G401.6 (cell line): Measurements from ENCODE around the gene SPATA25.
"Not testable (repeated sequence)": the region's sequence is repeated elsewhere in the genome, so short reads cannot be mapped to it uniquely, and the experiment has no call there.

ENCODE experiments used
- FAIRE-seq: peaks from 2 replicates; lab custom pipeline; 2012; peaks lifted over from hg19 to GRCh38; lab: Jason Lieb, UNC

SPATA25 gene, protein sequence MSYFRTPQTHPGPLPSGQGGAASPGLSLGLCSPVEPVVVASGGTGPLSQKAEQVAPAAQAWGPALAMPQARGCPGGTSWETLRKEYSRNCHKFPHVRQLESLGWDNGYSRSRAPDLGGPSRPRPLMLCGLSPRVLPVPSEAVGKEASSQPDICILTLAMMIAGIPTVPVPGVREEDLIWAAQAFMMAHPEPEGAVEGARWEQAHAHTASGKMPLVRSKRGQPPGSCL

DNA sequence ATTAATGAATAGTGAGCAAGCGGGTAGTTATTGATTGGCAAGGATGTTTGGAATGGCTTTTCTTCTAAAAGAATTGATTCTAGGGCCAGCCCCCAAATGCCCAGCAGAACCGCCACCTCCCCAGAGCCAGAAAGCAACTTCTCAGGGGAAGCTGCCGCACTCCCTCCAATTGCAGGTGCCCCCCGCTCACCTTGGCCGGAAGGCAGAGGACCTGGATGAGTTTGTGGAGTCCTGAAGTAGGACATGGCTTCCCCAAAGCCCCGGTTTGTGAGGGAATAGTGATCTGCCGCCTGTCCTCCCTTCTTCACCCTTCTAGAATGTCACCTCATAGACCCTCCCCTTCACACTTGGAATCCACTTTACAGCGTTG, at the start of gene SPATA25:
Gene SPATA25 (minus strand): TSS at position 277 of the 370 bp plus-strand sequence. CDS start 32 bp downstream, at position 245.
- FAIRE-seq, result no peak

DNA sequence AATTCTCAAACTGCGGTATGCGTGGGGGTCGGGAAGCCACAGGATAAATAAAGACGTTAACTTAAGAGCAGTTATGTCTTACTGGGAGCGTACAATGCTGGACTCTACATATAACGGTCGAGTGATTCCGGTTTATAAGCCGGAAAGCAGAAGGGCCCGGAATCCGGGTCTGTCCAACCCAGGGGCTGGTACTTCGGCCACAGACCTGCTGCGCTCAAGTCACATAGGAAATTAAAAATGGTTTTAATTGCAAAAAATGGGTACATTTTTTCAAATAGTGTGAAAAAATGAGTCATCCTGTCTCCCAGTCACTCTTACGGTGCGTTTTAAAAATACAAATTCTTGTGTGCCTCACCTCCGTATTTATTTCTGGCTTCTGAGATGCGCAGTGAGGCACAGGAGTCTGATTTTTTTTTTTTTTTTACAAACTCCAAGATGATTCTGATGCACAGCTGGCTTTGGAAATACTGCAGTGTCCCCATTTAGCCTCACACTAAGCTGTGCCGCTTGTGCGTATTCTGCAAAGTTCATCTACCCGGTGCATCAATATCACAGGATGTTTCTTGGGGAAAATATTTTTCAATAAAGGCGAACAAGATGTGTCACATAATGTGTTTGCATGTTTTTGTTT, 48.1 kb upstream of the SPATA25 start:
- no peak for FAIRE-seq

DNA sequence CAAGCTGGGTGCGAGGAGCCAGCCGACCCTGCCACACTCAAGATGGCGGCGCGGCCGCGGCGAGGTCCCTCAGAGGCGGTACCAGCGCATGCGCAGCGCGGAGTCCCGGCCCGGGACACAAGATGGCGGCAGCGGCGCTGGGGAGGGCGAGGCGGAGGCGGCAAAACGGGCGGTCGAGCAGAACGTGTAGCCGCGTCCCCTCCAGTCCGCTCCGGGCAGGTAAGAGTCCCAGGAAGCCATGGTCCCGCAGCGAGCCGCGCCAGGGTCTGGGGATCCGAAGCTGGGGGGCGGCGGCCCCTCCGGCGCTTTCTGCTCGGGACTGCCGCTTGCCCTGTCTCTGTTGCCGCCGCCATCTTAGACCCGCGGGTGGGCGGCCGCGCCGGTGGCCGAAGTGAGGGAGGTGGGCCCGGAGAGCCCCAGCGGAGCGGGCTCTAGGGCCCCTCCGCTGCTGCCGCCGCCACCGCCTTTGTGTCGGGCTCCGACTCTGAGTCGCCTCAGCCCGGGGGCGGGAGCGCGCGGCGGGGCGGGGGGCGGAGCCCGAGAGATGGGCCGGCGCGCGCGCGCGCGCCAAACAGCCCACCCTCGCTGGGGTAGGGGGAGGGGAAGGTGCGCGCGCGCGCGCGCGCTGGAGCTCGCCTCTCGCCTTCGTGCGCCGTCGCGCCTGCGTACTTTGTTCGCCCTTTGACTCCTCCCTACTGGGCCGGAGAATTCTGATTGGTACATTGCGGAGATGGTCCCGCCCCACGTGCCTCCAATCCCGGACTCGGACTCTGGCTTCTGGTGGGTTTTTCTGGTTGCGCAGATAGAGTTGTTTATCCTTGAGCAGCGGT, 47.4 kb upstream of the SPATA25 start, which contains the start of gene PCIF1:
Gene PCIF1 (plus strand): TSS at position 98 of the 830 bp plus-strand sequence. CDS start 4,317 bp downstream, outside the sequence.
- FAIRE-seq, result peak; percentile 13

DNA sequence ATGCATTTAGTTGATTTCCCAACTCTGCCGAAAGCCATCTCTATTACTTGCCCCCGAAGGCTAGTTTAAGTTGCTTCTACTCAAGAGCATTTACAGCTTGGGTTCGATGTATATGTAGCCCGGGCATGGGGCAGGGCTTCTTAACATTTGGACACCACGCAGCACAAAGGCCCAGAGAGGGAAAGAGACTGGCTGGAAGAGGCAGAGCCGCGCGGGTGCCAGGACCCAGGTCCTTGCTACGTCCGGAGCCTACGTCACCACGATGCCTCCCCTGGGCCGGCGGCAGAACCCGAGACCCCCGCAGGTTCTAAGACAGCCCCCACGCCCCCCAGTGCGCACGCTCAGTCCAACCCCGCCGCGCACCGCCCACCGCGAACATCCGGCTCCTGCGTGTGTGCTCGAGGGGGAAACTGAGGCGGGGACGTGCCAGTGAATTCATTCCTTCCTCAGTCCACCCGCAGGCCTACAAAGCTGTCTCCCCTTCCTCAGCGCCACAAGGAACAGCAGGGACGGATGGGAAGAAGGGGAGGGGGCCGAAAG, 46.7 kb upstream of the SPATA25 start:
- no peak for FAIRE-seq

DNA sequence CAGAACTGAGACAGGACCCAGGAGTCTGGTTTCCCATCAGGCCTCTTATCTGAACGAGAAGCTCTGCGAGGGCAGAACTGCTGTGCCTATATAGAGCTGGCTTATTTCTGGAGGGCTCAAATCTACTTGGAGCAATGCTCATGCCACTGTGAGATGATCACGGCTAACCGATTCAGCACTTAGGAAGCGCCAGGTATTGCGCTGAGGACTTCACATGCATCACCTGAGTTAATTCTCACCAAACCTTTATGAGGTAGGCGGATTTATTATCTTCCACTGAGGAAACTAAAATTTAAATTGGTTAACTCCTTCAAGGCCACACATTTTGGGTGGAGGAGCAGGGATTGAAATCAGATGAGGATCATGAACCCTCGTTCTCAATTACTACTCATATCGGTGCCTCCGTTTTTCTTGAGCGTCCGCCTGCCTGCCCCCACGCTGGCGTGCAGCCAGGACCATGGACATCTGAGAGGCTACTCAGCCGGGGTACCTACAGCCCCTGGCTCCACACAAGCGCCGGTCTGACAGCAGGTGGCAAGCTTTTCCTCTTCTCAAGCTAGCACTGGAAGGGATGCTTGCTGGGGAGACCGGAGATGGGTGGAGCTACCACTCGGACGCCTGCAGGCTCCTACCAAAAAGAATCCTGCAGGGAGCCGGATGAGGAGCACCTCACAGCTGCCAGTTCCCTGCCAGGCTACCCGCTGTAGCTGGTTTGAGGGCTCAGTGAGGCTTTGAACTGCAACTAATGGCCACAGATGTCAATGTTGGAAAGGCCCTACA, 46.0 kb upstream of the SPATA25 start:
- no peak for FAIRE-seq

DNA sequence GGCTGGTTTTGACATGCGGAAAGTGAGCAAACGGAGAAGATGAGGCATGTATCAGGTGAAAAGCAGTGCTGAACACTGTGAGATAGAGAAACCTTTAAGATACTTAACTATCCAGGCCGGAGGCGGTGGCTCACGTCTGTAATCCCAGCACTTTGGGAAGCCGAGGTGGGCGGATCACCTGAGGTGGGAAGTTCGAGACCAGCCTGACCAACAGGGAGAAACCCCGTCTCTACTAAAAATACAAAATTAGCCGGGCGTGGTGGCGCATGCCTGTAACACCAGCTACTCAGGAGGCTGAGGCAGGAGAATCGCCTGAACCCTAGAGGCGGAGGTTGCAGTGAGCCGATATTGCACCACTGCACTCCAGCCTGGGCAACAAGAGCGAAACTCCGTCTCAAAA, 44.3 kb upstream of the SPATA25 start:
- FAIRE-seq, result not testable (repeated sequence)

DNA sequence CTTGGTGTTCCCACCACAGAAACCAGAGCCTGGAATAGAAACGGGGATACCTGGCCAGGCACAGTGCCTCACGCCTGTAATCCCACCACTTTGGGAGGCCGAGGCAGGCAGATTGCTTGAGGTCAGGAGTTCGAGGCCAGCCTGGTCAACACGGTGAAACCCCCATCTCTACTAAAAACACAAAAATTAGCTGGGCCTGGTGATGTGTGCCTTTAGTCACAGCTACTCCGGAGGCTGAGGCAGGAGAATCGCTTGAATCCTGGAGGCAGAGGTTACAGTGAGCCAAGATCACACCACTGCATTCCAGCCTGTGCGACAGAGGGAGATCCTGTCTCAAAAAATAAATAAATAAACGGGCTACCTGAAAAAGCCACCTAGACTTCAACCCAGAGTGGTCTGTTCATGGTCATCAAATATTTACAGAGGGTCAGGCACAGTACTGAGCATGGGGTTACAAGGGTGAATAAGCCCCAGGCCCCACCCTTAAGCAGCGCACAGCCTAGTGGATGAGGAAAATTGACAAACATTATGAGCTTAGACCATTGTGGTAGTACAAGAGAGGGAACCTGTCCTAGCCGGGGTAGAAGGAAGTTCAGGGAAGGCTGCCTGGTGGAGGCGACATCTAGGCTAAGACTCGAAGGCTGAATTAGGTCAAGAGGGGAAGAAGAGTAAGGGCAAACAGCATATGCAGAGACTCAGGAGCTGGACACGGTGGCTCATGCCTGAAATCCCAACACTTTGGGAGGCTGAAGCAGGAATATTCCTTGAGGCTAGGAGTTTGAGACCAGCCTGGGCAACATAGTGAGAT, 39.9 kb upstream of the SPATA25 start:
- no peak for FAIRE-seq

DNA sequence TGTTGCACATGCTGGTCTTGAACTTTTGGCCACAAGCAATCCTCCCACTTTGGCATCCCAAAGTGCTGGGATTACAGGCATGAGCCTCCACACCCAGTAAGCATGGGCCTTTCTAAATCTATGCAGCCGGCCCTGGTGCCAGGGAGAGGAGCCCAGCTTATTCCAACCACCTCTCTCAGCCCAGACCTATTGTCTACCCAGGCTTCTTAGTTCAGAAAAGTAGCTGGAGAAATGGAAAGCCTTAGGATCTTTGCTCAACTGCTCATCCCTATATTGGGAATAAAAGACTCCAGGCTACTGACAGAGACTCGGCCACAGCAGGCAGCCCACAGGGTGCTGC, 39.3 kb upstream of the SPATA25 start:
- FAIRE-seq, result no peak

DNA sequence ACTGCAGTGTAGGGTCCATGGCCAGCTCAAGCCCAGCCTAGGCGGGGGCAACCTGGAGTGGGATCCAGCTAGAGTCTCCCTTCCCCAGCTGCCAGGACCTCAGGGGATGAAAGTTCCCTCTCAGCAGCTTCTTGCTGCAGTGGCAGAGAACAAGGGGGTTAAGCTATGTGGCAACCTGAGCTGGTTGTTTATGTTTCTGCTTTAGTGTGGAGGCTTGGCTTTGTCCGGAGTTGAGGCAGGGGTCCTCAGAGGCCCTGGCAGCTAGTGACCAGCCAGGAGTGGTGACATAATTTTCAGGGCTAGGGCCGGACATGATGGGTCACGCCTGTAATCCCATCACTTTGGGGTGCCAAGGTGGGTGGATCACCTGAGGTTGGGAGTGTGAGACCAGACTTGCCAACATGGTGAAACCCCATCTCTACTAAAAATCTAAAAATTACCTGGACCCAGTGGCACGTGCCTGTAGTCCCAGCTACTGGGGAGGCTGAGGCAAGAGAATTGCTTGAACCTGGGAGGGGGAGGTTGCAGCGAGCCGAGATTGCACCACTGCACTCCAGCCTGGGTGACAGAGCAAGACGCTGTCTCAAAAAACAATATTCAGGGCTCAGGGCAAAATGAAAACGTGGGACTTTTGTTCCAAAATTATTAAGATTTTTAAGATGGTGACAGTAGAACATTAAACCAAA, 38.5 kb upstream of the SPATA25 start:
- no peak for FAIRE-seq

DNA sequence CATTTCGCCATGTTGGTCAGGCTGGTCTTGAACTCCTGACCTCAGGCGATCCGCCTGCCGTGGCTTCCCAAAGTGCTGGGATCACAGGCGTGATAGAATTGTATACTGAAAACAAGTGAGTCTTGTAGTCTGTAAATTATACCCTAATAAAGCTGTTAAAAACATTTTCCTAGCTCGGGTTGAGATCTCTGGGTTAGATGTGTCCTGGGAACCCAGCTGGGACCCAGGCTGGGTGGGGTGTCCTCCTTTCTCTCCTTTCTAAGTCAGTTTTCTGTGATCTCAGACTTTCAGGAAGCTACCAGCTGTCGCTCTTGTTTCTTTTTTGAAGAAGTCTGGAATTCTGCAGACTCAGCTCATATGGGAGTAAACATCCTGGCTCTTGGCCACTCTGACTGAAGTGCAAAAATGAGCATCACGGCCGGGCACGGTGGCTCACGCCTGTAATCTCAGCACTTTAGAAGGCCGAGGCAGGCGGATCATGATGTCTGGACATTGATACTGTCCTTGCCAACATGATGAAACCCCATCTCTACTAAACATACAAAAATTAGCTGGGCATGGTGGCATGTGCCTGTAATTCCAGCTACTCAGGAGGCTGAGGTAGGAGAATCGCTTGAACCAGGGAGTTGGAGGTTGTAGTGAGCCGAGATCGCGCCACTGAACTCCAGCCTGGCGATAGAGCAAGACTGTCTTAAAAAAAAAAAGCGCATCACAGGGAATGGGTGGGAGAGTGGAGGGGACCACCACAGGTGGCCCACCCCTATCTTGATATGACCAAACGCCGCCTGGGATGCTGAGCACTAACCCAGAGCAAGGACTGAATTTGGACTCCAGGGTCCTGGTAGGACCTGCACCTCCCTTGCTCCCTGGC, 37.2 kb upstream of the SPATA25 start:
- FAIRE-seq, result no peak

DNA sequence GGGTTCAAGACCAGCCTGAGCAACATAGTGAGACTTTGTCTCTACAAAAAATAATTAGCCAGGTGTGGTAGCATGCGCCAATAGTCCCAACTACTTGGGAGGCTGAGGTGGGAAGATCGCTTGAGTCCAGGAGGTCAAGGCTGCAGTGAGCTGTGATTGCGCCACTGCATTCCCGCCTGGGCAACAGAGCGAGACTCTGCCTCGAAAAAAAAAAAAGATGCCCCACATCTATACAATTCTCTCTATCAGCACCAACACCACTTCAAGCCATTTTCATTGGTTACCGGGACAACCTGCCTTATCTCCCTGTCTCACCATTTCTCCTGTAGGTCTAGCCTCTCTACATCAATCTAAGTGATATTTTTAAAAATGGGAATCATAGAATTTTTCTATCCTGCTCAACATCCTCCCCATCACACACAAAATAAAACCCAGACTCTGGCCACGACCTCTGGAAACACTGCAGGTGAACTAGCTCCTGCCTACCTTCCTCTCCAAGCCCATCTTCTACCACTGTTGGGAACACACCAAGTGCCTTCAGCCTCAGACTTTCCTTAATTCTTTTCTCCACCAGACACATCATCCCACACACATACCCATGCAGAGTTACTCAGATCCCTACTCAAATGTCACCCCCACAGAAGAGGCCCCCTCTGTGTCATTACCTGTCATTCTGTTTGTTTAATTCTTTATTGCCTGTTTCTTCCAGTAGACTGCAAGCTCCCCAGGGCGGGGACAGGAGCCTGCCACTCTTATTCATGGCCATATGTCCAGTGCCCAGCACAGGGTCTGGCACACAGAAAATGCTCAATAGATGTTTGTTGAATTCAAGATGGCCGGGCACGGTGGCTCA, 34.1 kb upstream of the SPATA25 start:
- no peak for FAIRE-seq

DNA sequence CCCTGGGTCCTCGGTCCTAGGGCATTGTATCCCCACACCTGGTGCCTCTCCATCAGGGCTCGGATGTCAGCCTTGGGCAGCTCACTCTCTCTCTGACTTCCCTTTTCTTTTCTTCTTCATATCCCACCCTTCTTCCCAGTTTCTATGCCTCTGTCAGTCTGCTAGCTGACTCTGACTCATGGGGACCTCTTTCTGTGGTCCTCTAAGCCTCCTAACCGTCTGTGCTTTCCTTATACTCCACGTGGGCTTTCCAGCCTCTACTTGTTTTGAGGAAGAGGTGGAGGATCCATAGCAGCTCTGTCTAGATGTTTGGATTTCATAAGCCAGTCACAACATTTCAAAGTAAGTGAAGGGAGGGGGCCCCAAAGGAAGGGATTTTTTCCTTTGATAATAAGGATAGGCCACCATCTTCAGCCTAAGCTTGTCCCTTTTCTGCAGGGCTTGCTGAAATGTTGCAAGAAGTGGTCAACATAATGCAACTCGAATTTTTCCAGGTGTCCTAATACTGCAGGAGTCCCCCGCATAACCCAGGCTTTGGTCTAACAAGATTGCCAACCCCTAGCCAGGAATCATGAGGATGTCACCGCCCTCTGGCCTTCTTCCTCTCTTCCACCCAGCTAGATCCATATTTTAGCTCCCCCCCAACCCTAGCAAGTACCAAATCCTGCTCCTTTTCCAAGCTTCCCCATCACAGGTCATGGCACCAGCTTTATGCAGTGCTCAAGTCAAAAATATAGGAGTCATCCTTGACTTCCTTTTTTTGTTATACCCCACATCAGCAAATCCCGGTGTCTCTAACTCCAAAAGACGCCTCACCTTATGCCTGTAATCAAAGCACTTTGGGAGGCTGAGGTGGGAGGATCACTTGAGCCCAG, 33.3 kb upstream of the SPATA25 start:
- no peak for FAIRE-seq

DNA sequence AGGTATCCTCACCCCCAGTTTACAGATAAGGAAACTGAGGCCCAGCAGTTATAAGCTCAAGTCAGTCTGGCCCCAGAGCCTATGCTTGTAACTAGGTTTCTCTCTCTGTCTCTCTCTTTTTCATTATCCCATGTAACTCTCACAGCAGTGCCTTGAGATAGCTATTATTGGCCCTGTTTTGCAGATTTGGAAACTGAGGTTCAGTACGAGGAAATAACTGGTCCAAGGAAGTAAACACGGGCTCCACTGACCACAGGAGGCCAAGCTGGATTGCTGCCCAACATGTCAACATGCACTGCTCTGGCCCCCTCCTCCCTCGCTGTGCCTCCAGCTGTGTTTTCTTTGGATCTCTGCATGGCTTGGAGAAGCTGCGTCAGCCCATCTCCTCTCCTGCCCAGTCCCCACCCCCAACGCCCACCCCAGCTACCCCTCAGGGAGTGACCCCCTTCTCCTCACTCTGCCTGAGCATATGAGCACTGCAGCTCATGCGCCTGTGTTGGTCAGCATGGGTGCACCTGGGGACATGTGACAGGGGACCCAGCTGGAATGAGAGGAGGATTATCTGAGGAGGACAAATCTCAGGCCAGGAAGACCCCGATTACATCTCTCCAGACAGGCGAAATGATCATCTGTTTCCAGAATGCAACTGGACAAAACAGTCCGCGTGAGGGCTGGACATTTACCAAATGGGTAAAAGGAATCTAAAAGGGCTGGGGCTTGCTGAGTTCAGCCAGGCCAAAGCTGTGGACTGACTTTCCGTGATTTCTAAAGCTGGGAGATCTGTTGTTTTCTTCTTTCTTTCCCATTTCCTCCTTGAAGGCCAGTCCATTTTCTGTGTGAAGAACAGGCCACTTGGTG, 32.3 kb upstream of the SPATA25 start:
- FAIRE-seq, result no peak

DNA sequence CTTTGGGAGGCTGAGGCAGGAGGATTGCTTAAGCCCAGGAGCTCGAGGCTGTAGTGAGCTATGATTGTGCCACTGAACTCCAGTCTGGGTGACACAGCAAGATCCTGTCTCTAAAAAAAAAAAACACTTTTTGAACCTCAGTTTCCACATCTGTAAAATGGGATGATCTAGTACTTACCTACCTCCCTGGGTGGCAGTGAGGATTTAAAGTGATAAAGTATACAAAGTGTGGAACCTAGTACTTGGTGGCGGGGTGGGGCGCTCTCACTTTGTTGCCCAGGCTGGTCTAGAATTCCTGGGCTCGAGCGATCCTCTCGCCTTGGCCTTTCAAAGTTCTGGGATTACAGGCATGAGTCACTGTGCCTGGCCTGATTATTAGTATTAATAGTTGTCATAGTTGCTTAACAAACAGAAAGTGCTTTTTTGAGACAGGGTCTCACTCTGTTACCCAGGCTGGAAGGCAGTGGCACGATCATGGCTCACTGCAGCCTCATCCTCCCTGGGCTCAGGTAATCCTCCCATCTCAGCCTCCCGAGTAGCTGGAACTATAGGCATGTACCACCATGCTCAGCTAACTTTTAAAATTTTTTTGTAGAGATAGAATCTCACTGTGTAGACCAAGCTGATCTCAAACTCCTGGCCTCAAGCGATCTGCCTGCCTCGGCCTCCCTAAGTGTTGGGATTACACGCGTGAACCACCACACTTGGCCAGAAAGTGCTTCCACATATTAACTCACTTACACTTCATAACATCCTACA, 31.5 kb upstream of the SPATA25 start:
- no peak for FAIRE-seq

DNA sequence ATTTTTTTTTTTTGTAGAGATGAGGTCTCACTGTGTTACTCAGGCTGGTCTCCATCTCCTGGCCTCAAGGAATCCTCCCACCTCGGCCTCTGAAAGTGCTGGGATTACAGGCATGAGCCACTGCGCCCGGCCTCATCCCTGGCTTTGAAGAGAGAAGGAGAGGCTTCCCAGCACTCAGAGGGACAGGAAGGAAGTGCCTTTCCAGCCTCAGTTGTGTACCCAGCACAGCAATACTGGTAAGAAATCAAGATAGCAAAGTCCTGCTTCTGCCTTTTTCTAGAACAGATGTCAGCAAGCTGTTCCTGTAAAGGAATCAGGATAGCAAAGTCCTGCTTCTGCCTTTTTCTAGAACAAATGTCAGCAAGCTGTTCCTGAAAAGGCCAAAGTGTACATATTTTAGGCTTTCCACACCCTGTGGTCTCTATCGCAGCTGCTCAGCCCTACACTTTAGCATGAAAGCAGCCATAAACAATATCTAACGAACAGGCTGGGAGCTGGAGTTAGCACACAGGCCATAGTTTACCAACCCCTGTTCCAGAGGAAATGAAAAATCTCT, 30.8 kb upstream of the SPATA25 start:
- FAIRE-seq, result no peak

DNA sequence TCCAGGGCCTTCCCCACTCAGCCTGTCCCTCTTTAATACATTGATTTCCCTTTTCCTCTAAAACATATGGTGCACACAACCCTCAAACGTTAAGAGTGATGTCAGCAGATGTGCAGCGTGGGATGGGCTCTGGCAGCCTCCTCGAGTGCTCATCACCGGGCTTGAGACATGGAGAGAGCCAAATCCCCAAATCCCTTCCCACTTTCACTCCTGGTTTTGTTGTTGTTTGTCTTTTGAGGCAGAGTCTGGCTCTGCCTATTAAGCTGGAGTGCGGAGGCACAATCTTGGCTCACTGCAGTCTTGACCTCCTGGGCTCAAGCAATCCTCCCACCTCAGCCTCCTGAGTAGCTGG, 30.3 kb upstream of the SPATA25 start:
- FAIRE-seq, result no peak
